Naive thymus-derived CD4-positive, alpha-beta T cell (primary cell): Measurements from ENCODE around the gene CHD9NB. TPM values are rescaled to one million over a fixed set of nuclear protein-coding genes. Genes with fewer than 3 reads are reported as not detected.
"Not testable (repeated sequence)": the region's sequence is repeated elsewhere in the genome, so short reads cannot be mapped to it uniquely, and the experiment has no call there.

Experiments used
- ATAC-seq: fragments of 150-1000 bp; cut with Tn5 transposase; 2 replicates; pipeline ENCODE4 v1.10.0; 2021; ENCODE audit warnings: mild to moderate bottlenecking, moderate library complexity
- CTCF ChIA-PET: fragments of 350-600 bp; sonication (Branson Sonifier 250); formaldehyde crosslinking; loops from one replicate; lab custom pipeline; 2021; ENCODE audit warnings: antibody characterized with exemption; lab: Charles Lee
- POLR2A ChIA-PET: fragments of 350-600 bp; sonication (Branson Sonifier 250); formaldehyde crosslinking; loops from one replicate; lab custom pipeline; 2021; ENCODE audit warnings: antibody characterized with exemption, inconsistent platforms; lab: Charles Lee
- DNase-seq, 9 donors: peaks; one replicate each; pipeline versions ENCODE4 v3.0.0 to v3.0.0-alpha.2; 2020 to 2022; ENCODE audit warnings: mixed read lengths in 1 of 9
- H3K27ac ChIP-seq: one replicate; pipeline ENCODE4 v1.7.0; 2013; ENCODE audit warnings: mild to moderate bottlenecking, low read depth, low read length, moderate library complexity
- H3K27me3 ChIP-seq, 2 donors: one replicate each; pipeline ENCODE4 v1.7.0; 2013; ENCODE audit warnings: low read length in 2 of 2, mild to moderate bottlenecking in 2 of 2, moderate library complexity in 2 of 2; ENCODE audit not compliant: control insufficient read depth in 2 of 2, insufficient read depth in 2 of 2
- H3K36me3 ChIP-seq, 3 experiments: 1 replicate in 2 of 3; 2 replicates in 1 of 3; pipeline ENCODE4 v1.7.0; 2013; ENCODE audit warnings: low read length in 3 of 3, mild to moderate bottlenecking in 3 of 3, moderate library complexity in 1 of 3; ENCODE audit not compliant: insufficient read depth in 3 of 3, control insufficient read depth in 2 of 3
- H3K4me1 ChIP-seq, 2 donors: one replicate each; pipeline ENCODE4 v1.7.0; 2013; ENCODE audit warnings: low read length in 2 of 2, mild to moderate bottlenecking in 2 of 2, moderate library complexity in 1 of 2; ENCODE audit not compliant: control insufficient read depth in 2 of 2, insufficient read depth in 2 of 2
- H3K4me3 ChIP-seq: 2 replicates; pipeline ENCODE4 v1.7.0; 2013; ENCODE audit warnings: mild to moderate bottlenecking, low read length
- H3K9me3 ChIP-seq, 3 experiments: 1 replicate in 2 of 3; 2 replicates in 1 of 3; pipeline ENCODE4 v1.7.0; 2013; ENCODE audit warnings: low read length in 3 of 3; ENCODE audit not compliant: control insufficient read depth in 2 of 3
- H3K27ac Mint-ChIP-seq, 9 donors: one replicate each; pipeline ENCODE4 v1.8.0; 2020 to 2022; ENCODE audit warnings: mixed read lengths in 9 of 9, mild to moderate bottlenecking in 8 of 9, moderate library complexity in 5 of 9, inconsistent platforms in 2 of 9
- H3K27me3 Mint-ChIP-seq, 5 donors: one replicate each; pipeline ENCODE4 v1.8.0; 2021 to 2022; ENCODE audit warnings: mixed read lengths in 5 of 5, mild to moderate bottlenecking in 1 of 5
- H3K36me3 Mint-ChIP-seq, 5 donors: one replicate each; pipeline ENCODE4 v1.8.0; 2020 to 2022; ENCODE audit warnings: mixed read lengths in 5 of 5, mild to moderate bottlenecking in 3 of 5, inconsistent platforms in 1 of 5
- H3K4me1 Mint-ChIP-seq, 7 donors: one replicate each; pipeline ENCODE4 v1.8.0; 2020 to 2022; ENCODE audit warnings: mixed read lengths in 7 of 7, mild to moderate bottlenecking in 3 of 7, inconsistent platforms in 1 of 7
- H3K4me3 Mint-ChIP-seq, 10 donors: one replicate each; pipeline ENCODE4 v1.8.0; 2020 to 2022; ENCODE audit warnings: mild to moderate bottlenecking in 10 of 10, mixed read lengths in 10 of 10, moderate library complexity in 6 of 10, inconsistent platforms in 2 of 10
- H3K9me3 Mint-ChIP-seq, 11 donors: one replicate each; pipeline ENCODE4 v1.8.0; 2020 to 2022; ENCODE audit warnings: mixed read lengths in 11 of 11, mild to moderate bottlenecking in 4 of 11, inconsistent platforms in 1 of 11, moderate library complexity in 1 of 11
- intact Hi-C, 2 donors: fragments of 100-400 bp; cut with micrococcal nuclease; formaldehyde crosslinking; loops; one replicate each; pipeline ENCODE4 v1.15.1; 2023
- polyA plus RNA-seq, 2 donors: library from polyadenylated mRNA; unstranded; fragments of 300-500 nt; fragmentation: Illumina TruSeq; gene quantifications; one replicate each; pipeline ENCODE4 v1.2.3, GENCODE V29; 2021
- total RNA-seq, 6 experiments: library from RNA in 5 of 6; stranded (reverse) in 5 of 6; gene quantifications; 1 replicate in 5 of 6; 2 replicates in 1 of 6; pipeline ENCODE4 v1.2.3 and lab custom pipeline; 2021 to 2026

The CHD9NB gene
- total and polyA plus RNA-seq, 7 experiments from 2014 or later: 0.22 TPM; not detected in 6

DNA sequence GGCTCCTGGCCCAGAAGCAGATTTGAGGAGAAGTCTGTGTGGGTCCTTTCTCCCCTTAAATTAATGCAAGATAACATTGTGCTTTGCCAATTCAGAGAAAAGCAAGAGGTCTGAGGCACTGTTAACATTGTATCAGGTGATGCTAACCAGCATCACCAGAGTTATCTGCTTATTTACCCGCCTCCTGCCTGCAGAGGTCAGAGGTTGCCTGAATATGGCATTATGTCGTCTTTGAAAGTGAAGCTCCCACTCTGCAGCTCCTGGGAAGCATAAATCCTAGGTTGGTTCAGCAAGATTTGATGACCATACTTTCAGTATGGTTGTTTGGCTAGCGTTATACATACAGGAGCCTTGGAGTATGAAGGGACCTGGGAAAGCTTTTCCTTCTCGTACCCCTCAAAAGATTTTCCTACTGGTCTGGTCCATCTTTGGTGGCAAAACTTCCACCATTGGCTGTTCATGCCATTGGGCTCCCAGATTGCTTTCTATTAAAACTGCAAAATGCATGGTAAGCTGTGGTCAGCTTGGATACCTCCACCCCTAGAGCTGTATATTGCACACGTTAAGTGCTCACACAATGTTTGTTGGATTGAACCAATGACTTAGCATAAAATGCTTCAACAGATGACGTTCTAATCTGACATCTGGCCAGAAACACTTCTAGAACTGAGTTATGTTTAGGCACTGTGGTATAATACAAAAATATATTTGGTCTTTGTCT is 26.2 kb upstream of the CHD9NB start:
- Histone ChIP-seq H3K36me3 (no peaks in the 10 kb centered on the region), H3K9me3 (no peaks in the 10 kb centered on the region), H3K27ac (no peak overlapping the region), H3K4me3 (no peak overlapping the region), H3K4me1 (no peaks in the 10 kb centered on the region), H3K27me3 (no peaks in the 10 kb centered on the region)
- Mint-ChIP-seq H3K27me3 (peaks cover 0 to 12% (median 0%) of the 10 kb centered on the region in 5 donors), H3K4me3 (no peak overlapping the region), H3K36me3 (peaks cover 4 to 21% (median 10%) of the 10 kb centered on the region in 5 donors), H3K4me1 (peaks cover 0 to 8% (median 0%) of the 10 kb centered on the region in 7 donors), H3K9me3 (peaks cover 0 to 19% (median 2%) of the 10 kb centered on the region in 11 donors), H3K27ac (no peak overlapping the region)
- ChIA-PET POLR2A (no interaction called here), CTCF (no interaction called here)
- intact Hi-C loops: no loop called here
- ATAC-seq: no peak
- DNase-seq: no peak

DNA sequence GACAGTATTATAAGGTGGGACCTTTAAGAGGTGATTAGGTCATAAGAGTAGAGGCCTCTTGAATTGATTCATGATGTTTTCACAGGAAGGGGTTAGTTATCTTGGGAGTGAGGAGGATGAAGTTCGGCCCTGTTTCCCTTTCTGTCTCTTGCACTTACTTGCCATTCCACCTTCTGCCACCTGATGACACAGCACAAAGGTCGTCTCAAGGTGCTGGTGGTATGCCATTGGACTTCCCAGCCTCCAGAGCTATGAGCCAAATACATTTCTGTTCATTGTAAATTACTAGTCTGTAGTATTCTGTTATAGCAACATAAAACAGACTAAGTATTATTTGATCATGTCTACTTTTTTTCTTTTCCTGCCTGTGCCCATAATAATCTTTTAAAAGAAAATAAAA is 25.6 kb upstream of the CHD9NB start:
- no peak for ATAC-seq
- H3K27me3 Mint-ChIP-seq: peaks cover 0 to 7% (median 0%) of the 10 kb centered on the region in 5 donors
- no peak overlapping the region for H3K27ac Mint-ChIP-seq
- intact Hi-C loops: no loop called here
- H3K4me1 Mint-ChIP-seq: peaks cover 0 to 7% (median 0%) of the 10 kb centered on the region in 7 donors
- H3K4me1 ChIP-seq: no peaks in the 10 kb centered on the region
- H3K9me3 ChIP-seq: no peaks in the 10 kb centered on the region
- ChIA-PET CTCF (no interaction called here), POLR2A (no interaction called here)
- H3K9me3 Mint-ChIP-seq: peaks cover 0 to 22% (median 5%) of the 10 kb centered on the region in 11 donors
- H3K36me3 ChIP-seq: no peaks in the 10 kb centered on the region
- no peak overlapping the region for H3K4me3 ChIP-seq
- peaks cover 8 to 21% (median 14%) of the 10 kb centered on the region in 5 donors for H3K36me3 Mint-ChIP-seq
- no peak for DNase-seq
- no peaks in the 10 kb centered on the region for H3K27me3 ChIP-seq
- no peak overlapping the region for H3K4me3 Mint-ChIP-seq
- H3K27ac ChIP-seq: no peak overlapping the region

DNA sequence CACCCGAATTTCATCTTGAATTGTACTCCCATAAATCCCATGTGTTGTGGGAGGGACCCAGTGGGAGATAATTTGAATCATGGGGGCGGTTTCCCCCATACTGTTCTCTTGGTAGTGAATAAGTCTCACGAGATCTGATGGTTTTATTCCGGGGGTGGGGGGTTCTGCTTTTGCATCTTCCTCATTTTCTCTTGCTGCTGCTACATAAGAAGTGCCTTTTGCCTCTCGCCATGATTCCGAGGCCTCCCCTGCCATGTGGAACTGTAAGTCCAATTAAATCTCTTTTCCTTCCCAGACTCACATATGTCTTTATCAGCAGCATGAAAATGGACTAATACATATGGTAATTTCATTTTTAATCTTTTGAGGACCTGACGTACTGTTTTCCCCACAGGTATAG is 22.8 kb upstream of the CHD9NB start:
- POLR2A ChIA-PET, intact Hi-C loops, H3K27ac ChIP-seq, H3K4me1 Mint-ChIP-seq, H3K27me3 Mint-ChIP-seq, H3K9me3 ChIP-seq, CTCF ChIA-PET, DNase-seq, H3K27me3 ChIP-seq, H3K4me1 ChIP-seq, H3K4me3 Mint-ChIP-seq, ATAC-seq, H3K36me3 ChIP-seq, H3K27ac Mint-ChIP-seq, H3K4me3 ChIP-seq: not testable (repeated sequence)
- peaks cover 0 to 22% (median 5%) of the 10 kb centered on the region in 11 donors for H3K9me3 Mint-ChIP-seq
- peaks cover 8 to 21% (median 19%) of the 10 kb centered on the region in 5 donors for H3K36me3 Mint-ChIP-seq

DNA sequence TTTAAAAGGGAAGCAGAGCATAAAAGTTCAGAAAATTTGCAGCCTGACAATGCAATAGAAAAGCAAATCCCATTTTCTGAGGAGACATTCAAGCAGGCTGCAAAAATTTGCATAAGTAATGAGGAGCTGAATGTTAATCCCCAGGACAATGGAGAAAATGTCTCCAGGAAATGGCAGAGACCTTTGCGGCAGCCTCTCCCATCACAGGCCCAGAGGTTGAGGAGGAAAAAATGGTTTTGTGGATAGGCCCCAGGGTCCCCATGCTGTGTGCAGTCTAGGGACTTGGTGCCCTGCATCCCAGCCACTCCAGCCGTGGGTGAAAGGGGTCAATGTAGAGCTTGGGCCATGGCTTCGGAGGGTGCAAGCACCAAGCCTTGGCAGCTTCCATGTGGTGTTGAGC is 21.6 kb upstream of the CHD9NB start:
- intact Hi-C loops, ATAC-seq, H3K4me3 Mint-ChIP-seq: not testable (repeated sequence)

DNA sequence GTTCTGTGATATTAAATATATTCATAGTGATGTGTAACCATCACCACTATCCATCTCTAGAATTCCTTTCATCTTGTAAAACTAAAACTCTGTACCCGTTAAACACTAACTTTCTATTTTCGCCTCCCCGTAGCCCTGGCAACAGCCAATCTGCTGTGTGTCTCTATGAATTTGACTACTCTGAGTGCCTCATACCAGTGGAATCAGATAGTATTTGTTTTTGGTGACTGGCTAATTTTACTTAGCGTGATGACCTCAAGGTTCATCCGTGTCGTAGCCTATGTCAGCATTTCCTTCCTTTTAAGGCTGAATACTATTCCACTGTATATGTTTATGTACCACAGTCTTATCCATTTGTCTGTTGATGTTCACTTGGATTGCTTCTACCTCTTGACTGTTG is 20.3 kb upstream of the CHD9NB start:
- Mint-ChIP-seq H3K4me1 (peaks cover 10 to 25% (median 12%) of the 10 kb centered on the region in 7 donors), H3K36me3 (peaks cover 8 to 25% (median 16%) of the 10 kb centered on the region in 5 donors), H3K4me3 (no peak overlapping the region), H3K27ac (no peak overlapping the region), H3K27me3 (no peaks in the 10 kb centered on the region), H3K9me3 (peaks cover 0 to 19% (median 5%) of the 10 kb centered on the region in 11 donors)
- intact Hi-C loops: no loop called here
- DNase-seq (no peak), ATAC-seq (no peak)
- peaks cover 0 to 27% of the 10 kb centered on the region in 2 donors for H3K4me1 ChIP-seq
- ChIA-PET CTCF (no interaction called here), POLR2A (no interaction called here)
- no peaks in the 10 kb centered on the region for H3K36me3 ChIP-seq
- no peak overlapping the region for H3K27ac ChIP-seq
- H3K4me3 ChIP-seq: no peak overlapping the region
- no peaks in the 10 kb centered on the region for H3K9me3 ChIP-seq
- H3K27me3 ChIP-seq: no peaks in the 10 kb centered on the region

More for the DNA sequence above, 21.6 kb upstream of the CHD9NB start:
- H3K4me3 ChIP-seq, H3K27ac Mint-ChIP-seq, H3K27me3 Mint-ChIP-seq, CTCF ChIA-PET, H3K27ac ChIP-seq, H3K9me3 ChIP-seq, H3K36me3 ChIP-seq, DNase-seq, H3K27me3 ChIP-seq, POLR2A ChIA-PET: not testable (repeated sequence)
- H3K4me1 ChIP-seq: peaks cover 0 to 14% of the 10 kb centered on the region in 2 donors
- Mint-ChIP-seq H3K9me3 (peaks cover 0 to 22% (median 5%) of the 10 kb centered on the region in 11 donors), H3K4me1 (peaks cover 2 to 16% (median 5%) of the 10 kb centered on the region in 7 donors), H3K36me3 (peaks cover 8 to 22% (median 20%) of the 10 kb centered on the region in 5 donors)

DNA sequence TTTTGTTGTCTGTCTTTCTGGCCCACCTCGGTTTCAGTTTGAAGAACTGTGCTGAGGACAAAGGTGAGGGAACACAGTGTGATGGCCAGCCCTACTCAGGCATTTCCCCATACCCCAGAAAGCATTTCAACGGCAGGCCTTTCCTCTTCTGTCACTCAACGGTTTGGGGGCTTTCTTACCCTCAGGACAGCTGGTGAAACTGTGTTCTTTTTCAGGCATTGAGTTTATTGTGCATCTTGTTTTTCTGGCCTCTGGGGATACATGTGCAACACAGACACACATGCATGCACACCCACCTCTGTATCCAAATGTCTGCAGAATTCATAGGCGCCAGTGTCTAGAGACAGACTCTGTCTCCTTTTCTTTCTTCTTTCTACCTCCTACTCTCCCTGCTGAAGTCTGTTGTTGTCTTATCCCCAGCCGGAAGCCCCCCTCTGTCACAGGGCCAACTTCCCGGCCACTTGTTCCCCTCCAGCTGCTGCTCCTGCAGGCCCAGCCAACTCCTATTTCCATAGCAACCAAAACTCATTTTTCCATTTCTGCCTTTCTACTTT is 19.1 kb upstream of the CHD9NB start:
- DNase-seq (no peak), ATAC-seq (no peak)
- Histone ChIP-seq H3K9me3 (no peaks in the 10 kb centered on the region), H3K36me3 (no peaks in the 10 kb centered on the region), H3K27ac (no peak overlapping the region), H3K4me3 (no peak overlapping the region), H3K27me3 (no peaks in the 10 kb centered on the region), H3K4me1 (peaks cover 0 to 39% of the 10 kb centered on the region in 2 donors)
- H3K27me3 Mint-ChIP-seq: no peaks in the 10 kb centered on the region
- H3K9me3 Mint-ChIP-seq: peaks cover 0 to 19% (median 5%) of the 10 kb centered on the region in 11 donors
- peak overlapping the region in 1 of 9 donors; percentile 71 for H3K27ac Mint-ChIP-seq
- POLR2A ChIA-PET: interaction anchor here (0.6 kb wide), 1 partner anchor 16 kb away, joined by 3 read pairs; no protein-coding TSS in a partner anchor
- peaks cover 8 to 24% (median 15%) of the 10 kb centered on the region in 5 donors for H3K36me3 Mint-ChIP-seq
- H3K4me1 Mint-ChIP-seq: peaks cover 10 to 28% (median 12%) of the 10 kb centered on the region in 7 donors
- intact Hi-C loops: no loop called here
- CTCF ChIA-PET: no interaction called here
- no peak overlapping the region for H3K4me3 Mint-ChIP-seq
